GM21390 (cell line): ENCODE measurements around the gene CCDC137.
"Not testable (repeated sequence)": the region's sequence is repeated elsewhere in the genome, so short reads cannot be mapped to it uniquely, and the experiment has no call there.

Experiments used
- ATAC-seq: cut with Tn5 transposase; IDR thresholded peaks from one replicate; pipeline ENCODE4 v1.9.1; 2021; ENCODE audit not compliant: unreplicated experiment

The CCDC137 gene

GRCh38 chr17:81650951-81651350 is 15.6 kb upstream of the CCDC137 start:
- no peak for ATAC-seq

DNA sequence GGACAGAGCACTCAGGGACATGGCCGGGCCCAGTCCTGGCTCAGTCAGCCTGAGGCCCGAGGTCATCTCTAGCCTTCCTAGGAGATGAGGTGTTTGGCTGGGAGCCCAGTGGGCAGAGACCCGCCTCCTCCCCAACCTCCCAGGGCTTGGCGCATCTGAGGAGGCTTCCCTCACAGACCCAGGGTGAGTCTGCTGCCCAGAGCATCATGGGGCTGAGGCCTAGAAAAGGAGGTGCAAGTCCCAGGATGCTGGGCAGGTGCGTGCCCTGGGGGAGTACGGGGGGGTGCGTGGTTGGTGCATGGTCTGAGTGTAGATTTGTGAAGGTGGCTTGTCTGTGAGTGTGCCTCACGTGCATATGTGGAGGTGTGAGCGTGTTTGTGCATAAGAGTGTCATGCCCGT is 14.8 kb upstream of the CCDC137 start:
- no peak for ATAC-seq

GRCh38 chr17:81652906-81653771 is 13.4 kb upstream of the CCDC137 start:
- ATAC-seq = no peak

- no peak for ATAC-seq
These were observed 11.0 kb upstream of the CCDC137 start for GRCh38 chr17:81655378-81656117.

- no peak for ATAC-seq
These were observed 10.3 kb upstream of the CCDC137 start, which contains the start of gene PDE6G for GRCh38 chr17:81656118-81656743. PDE6G (minus strand) TSS chr17:81656542; CDS start chr17:81653305, 3,237 bp downstream.

DNA sequence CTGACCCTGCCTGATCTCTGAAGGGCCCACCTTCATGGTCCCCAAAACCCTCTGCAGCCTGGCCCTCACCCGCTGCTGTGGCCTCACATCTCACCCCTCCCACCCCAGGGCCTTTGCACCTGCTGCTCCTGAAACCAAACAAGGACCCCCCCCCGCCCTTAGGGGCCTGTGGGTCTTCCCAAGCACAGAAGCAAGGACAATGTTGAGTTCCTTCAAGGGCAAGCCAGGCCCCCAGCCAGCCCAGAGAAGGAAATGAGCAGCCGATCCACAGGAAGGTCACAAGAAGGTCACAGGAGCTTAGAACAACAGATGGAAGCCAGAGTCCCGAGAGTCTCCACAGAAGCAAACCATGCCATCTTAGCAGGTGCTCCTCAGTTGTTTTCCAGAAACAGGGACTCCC is 9.7 kb upstream of the CCDC137 start:
- no peak for ATAC-seq

DNA sequence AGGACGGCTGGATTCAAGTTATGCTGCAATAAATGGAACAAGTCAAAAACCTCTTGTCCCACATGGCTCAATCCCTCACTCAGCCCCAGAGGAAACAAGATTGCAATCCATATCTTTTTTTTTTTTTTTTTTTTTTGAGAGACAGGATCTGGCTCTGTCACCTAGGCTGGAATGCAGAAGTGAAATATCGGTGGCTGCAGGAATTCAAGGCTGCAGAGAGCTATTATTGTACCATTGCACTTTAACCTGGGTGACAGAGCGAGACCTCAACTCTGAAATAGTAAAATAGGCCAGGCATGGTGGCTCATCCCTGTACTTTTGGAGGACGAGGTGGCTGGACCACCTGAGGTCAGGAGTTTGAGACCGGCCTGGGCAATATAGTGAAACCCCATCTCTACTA is 7.5 kb upstream of the CCDC137 start:
- ATAC-seq = no peak

GRCh38 chr17:81660441-81660840 is 6.1 kb upstream of the CCDC137 start:
- no peak for ATAC-seq

GRCh38 chr17:81662002-81662401 is 4.5 kb upstream of the CCDC137 start:
- ATAC-seq = no peak

- no peak for ATAC-seq
These were observed 2.5 kb upstream of the CCDC137 start for GRCh38 chr17:81664051-81664470.

- peak; percentile 19 for ATAC-seq
These were observed 1.1 kb upstream of the CCDC137 start for GRCh38 chr17:81665205-81666091.

GRCh38 chr17:81666092-81666341 is 520 bp upstream of the CCDC137 start:
- ATAC-seq = peak; percentile 13

- ATAC-seq = no peak
These were observed 1.2 kb downstream of the CCDC137 start for GRCh38 chr17:81667754-81668153.

DNA sequence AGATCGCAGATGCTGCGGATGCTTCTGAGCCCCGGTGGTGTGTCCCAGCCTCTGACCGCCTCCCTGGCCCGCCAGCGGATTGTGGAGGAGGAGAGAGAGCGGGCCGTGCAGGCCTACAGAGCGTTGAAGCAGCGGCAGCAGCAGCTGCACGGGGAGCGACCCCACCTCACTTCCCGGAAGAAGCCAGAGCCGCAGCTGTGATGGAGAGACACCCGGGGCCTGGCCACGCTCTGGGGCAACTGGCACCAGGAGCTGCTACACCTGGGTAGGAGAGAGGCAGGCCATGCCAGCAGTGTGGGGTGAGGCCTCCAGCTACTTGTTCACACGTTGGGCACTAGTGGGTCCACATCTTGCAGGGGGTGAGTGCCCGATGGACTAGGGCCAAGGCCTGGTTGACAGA is 6.0 kb downstream of the CCDC137 start:
- ATAC-seq = no peak

GRCh38 chr17:81672954-81673353 is 6.4 kb downstream of the CCDC137 start:
- ATAC-seq = no peak

DNA sequence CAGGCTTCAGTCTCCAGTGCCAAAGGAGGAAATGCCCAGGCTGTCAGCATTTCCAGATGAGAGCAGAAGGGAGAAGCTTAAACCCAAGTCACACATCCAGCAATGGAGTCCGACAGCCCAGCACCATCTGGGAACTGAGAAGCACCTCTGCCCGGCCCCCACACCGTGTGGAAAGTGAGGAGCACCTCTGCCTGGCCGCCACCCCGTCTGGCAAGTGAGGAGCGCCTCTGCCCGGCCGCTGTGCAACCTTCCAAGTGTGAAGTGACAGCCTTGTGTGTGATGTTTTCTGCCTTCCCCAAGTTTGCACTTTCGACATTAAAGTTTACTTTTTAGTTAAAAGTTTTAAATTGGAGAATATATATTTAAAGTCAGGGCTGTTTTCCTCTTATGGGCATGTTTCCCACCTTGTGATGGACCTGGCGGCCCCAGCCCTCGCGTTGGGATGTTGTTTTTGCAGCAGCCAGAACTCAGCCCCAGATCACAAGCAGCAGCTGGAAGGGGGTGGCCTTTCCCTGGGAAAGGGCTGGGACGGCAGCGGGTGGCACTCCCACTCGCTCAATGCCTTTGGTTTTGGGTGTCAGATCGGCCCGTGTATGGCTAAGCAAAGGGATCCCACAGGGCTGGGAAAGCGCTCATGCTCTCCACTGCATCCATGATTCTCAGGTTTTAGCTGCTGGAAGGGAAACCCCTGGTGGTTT is 7.2 kb downstream of the CCDC137 start:
- ATAC-seq = no peak

DNA sequence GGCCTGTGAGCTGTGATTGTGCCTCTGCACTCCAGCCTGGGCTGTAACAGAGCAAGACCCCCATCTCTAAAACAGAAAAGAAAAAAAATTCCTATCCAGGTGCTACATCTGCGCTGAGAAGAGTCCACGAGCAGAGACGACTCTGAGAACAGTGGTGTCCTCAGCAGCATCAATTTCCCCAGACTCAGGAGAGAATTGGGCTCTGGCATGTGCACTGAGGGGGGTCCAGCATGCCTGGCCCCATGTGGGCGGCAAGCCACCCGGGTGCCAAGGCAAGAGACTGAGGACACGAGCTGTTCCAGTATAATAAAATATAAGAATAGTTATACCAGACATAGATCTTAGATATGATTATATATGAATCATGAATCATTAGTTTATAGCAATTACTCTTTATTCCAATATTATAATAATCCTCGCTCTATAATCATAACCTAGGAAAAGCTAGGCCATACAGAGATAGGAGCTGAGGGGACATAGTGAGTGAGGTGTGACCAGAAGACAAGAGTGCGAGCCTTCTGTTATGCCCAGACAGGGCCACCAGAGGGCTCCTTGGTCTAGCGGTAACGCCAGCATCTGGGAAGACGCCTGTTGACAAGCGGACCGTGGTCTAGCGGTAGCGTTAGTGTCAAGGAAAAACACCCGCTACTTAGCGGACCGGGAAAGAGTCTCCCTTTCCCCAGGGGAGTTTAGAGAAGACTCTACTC is 9.1 kb downstream of the CCDC137 start:
- not testable (repeated sequence) for ATAC-seq

DNA sequence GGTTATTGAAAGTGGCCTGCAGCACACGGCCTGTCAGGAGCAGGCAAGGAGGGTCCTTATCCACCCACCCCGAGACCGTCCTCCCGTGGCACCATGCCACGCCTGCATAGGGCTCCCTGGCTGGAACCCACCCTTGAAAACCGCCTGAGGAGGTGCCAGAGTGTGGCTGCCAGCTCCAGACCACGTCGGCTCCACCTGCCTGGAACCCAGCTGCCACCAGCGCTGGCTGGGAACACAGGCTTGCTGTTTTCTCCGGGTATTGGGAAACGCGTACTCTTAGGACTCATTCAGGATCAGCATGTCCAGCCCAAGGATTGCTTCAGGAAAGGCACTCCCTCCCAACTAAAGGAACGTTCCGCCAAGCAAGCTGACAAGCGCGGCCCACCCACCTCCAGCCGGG is 10.4 kb downstream of the CCDC137 start:
- ATAC-seq = no peak

- no peak for ATAC-seq
These were observed 13.6 kb downstream of the CCDC137 start for GRCh38 chr17:81680150-81680549.

- no peak for ATAC-seq
These were observed 15.1 kb downstream of the CCDC137 start for GRCh38 chr17:81681672-81682071.
